Measurements from ENCODE around the gene DUS1L. TPM values are rescaled to one million over a fixed set of nuclear protein-coding genes. Genes with fewer than 3 reads are reported as not detected.

DUS1L gene
- polyA plus RNA-seq, 1 of the 3 experiments (the other 2 are of a cell fraction) = 163 TPM

DNA sequence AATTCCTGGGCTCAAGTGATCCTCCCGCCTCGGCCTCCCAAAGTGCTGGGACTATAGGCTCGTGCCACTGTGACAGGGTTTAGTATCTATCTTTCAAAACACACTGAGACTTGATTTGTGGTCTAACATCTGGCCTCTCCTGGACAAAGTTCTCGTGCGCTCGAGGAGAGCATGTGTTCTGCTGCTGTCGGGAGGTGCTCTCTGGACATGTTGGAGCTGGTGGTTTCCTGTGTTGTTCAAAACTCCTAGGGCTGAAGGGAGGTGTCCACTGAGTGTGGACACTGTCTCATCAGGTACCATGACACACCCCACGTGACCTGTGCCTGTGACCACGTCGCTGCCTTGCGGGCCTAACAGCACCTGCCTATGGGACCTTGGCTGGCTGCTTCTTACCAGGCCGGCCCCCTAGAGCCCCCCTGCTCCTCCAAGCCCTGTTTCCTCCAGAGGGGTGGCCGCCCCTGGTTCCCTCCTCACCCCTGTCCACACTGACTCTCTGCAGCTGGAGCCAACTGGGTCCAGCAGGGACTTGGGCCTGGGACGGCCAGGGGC lies 19.6 kb downstream of the DUS1L start:
- no peaks in the 10 kb centered on the region for H3K9me2 ChIP-seq
- TF ChIP-seq FOSL2 (IDR thresholded peaks at IDR 0.05; ENCODE audit: borderline replicate concordance, low read depth) (no peak), EZH2phosphoT487 (IDR thresholded peaks at IDR 0.05; ENCODE audit: borderline replicate concordance, low read depth) (no peak), TEAD4 (IDR thresholded peaks at IDR 0.05; ENCODE audit: borderline replicate concordance, insufficient read depth) (no peak), RCOR1 (IDR thresholded peaks at IDR 0.05; ENCODE audit: low read length) (no peak), RAD21 (IDR thresholded peaks at IDR 0.05; ENCODE audit: low read length) (no peak), TAF1 (IDR thresholded peaks at IDR 0.05; ENCODE audit: borderline replicate concordance, low read depth, low read length) (no peak), RFX5 (IDR thresholded peaks at IDR 0.05; ENCODE audit: low read length) (no peak), NRF1 (IDR thresholded peaks at IDR 0.05; ENCODE audit: low read depth, low read length) (no peak), NFIC (IDR thresholded peaks at IDR 0.05; ENCODE audit: borderline replicate concordance) (no peak), FOXJ3 (CRISPR knock-in tag; IDR thresholded peaks at IDR 0.05) (no peak), CHD2 (IDR thresholded peaks at IDR 0.05; ENCODE audit: low read length, partially characterized antibody) (no peak), RXRA (IDR thresholded peaks at IDR 0.05; ENCODE audit: borderline replicate concordance, low read depth) (no peak), MEF2A (IDR thresholded peaks at IDR 0.05; ENCODE audit: borderline replicate concordance, low read depth) (no peak)
- TF ChIP-seq, protein P1, sequence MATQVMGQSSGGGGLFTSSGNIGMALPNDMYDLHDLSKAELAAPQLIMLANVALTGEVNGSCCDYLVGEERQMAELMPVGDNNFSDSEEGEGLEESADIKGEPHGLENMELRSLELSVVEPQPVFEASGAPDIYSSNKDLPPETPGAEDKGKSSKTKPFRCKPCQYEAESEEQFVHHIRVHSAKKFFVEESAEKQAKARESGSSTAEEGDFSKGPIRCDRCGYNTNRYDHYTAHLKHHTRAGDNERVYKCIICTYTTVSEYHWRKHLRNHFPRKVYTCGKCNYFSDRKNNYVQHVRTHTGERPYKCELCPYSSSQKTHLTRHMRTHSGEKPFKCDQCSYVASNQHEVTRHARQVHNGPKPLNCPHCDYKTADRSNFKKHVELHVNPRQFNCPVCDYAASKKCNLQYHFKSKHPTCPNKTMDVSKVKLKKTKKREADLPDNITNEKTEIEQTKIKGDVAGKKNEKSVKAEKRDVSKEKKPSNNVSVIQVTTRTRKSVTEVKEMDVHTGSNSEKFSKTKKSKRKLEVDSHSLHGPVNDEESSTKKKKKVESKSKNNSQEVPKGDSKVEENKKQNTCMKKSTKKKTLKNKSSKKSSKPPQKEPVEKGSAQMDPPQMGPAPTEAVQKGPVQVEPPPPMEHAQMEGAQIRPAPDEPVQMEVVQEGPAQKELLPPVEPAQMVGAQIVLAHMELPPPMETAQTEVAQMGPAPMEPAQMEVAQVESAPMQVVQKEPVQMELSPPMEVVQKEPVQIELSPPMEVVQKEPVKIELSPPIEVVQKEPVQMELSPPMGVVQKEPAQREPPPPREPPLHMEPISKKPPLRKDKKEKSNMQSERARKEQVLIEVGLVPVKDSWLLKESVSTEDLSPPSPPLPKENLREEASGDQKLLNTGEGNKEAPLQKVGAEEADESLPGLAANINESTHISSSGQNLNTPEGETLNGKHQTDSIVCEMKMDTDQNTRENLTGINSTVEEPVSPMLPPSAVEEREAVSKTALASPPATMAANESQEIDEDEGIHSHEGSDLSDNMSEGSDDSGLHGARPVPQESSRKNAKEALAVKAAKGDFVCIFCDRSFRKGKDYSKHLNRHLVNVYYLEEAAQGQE (IDR thresholded peaks at IDR 0.05; ENCODE audit: low read depth, low read length) = no peak
- TF ChIP-seq, protein P2, sequence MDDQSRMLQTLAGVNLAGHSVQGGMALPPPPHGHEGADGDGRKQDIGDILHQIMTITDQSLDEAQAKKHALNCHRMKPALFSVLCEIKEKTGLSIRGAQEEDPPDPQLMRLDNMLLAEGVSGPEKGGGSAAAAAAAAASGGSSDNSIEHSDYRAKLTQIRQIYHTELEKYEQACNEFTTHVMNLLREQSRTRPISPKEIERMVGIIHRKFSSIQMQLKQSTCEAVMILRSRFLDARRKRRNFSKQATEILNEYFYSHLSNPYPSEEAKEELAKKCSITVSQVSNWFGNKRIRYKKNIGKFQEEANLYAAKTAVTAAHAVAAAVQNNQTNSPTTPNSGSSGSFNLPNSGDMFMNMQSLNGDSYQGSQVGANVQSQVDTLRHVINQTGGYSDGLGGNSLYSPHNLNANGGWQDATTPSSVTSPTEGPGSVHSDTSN (IDR thresholded peaks at IDR 0.05) = no peak
- TF ChIP-seq, protein P3, sequence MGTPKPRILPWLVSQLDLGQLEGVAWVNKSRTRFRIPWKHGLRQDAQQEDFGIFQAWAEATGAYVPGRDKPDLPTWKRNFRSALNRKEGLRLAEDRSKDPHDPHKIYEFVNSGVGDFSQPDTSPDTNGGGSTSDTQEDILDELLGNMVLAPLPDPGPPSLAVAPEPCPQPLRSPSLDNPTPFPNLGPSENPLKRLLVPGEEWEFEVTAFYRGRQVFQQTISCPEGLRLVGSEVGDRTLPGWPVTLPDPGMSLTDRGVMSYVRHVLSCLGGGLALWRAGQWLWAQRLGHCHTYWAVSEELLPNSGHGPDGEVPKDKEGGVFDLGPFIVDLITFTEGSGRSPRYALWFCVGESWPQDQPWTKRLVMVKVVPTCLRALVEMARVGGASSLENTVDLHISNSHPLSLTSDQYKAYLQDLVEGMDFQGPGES (IDR thresholded peaks at IDR 0.05; ENCODE audit: low read depth, low read length) = no peak
- TF ChIP-seq, protein P4, sequence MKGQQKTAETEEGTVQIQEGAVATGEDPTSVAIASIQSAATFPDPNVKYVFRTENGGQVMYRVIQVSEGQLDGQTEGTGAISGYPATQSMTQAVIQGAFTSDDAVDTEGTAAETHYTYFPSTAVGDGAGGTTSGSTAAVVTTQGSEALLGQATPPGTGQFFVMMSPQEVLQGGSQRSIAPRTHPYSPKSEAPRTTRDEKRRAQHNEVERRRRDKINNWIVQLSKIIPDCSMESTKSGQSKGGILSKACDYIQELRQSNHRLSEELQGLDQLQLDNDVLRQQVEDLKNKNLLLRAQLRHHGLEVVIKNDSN (IDR thresholded peaks at IDR 0.05; ENCODE audit: borderline replicate concordance, low read depth) = no peak
- TF ChIP-seq, protein P5, sequence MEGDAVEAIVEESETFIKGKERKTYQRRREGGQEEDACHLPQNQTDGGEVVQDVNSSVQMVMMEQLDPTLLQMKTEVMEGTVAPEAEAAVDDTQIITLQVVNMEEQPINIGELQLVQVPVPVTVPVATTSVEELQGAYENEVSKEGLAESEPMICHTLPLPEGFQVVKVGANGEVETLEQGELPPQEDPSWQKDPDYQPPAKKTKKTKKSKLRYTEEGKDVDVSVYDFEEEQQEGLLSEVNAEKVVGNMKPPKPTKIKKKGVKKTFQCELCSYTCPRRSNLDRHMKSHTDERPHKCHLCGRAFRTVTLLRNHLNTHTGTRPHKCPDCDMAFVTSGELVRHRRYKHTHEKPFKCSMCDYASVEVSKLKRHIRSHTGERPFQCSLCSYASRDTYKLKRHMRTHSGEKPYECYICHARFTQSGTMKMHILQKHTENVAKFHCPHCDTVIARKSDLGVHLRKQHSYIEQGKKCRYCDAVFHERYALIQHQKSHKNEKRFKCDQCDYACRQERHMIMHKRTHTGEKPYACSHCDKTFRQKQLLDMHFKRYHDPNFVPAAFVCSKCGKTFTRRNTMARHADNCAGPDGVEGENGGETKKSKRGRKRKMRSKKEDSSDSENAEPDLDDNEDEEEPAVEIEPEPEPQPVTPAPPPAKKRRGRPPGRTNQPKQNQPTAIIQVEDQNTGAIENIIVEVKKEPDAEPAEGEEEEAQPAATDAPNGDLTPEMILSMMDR (IDR thresholded peaks at IDR 0.05) = no peak
- TF ChIP-seq, protein P6, sequence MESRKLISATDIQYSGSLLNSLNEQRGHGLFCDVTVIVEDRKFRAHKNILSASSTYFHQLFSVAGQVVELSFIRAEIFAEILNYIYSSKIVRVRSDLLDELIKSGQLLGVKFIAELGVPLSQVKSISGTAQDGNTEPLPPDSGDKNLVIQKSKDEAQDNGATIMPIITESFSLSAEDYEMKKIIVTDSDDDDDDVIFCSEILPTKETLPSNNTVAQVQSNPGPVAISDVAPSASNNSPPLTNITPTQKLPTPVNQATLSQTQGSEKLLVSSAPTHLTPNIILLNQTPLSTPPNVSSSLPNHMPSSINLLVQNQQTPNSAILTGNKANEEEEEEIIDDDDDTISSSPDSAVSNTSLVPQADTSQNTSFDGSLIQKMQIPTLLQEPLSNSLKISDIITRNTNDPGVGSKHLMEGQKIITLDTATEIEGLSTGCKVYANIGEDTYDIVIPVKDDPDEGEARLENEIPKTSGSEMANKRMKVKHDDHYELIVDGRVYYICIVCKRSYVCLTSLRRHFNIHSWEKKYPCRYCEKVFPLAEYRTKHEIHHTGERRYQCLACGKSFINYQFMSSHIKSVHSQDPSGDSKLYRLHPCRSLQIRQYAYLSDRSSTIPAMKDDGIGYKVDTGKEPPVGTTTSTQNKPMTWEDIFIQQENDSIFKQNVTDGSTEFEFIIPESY (IDR thresholded peaks at IDR 0.05; ENCODE audit: borderline replicate concordance, low read depth) = no peak
- no peak overlapping the region for H3K4me3 ChIP-seq (ENCODE audit: low read depth in 2 of 2, low read length in 1 of 2)
- DNase-seq = no peak
- H3K4me2 ChIP-seq = no peak overlapping the region
- H3K27ac ChIP-seq (ENCODE audit: low read depth in 2 of 2, low read length in 1 of 2) = no peak overlapping the region
- H3K4me1 ChIP-seq (ENCODE audit: control insufficient read depth in 1 of 2, insufficient read depth in 2 of 2, low read depth in 1 of 2, low read length in 1 of 2) = peaks cover 0 to 11% of the 10 kb centered on the region in 2 experiments; a peak in 1 of 4 replicates
- WGBS (ENCODE audit: low lambda C conversion rate) = 86% methylated on average over 11 of the region's 14 CpGs
- peaks cover 9% of the 10 kb centered on the region; the same call in 1 of the 2 replicates for H3K79me2 ChIP-seq (ENCODE audit: insufficient read depth)
- H4K20me1 ChIP-seq (ENCODE audit: insufficient read depth) = no peaks in the 10 kb centered on the region
- H2AFZ ChIP-seq (ENCODE audit: low read depth) = no peak overlapping the region
- no peak overlapping the region for H3K9ac ChIP-seq
- peaks cover 15 to 35% of the 10 kb centered on the region in 2 experiments for H3K36me3 ChIP-seq (replicated peaks in 1 of 2; ENCODE audit: control insufficient read depth in 1 of 2, insufficient read depth in 2 of 2, low read length in 1 of 2)
- peaks cover 5% of the 10 kb centered on the region for H3F3A ChIP-seq (replicated peaks; ENCODE audit: insufficient read depth)
- H3K9me3 ChIP-seq = no peaks in the 10 kb centered on the region
- H3K27me3 ChIP-seq (ENCODE audit: insufficient read depth) = no peaks in the 10 kb centered on the region
- ChIA-PET CTCF (interaction anchor here (1.0 to 1.2 kb wide), 2 partner anchors 10 to 15 kb away, joined by 3 read pairs; no protein-coding TSS in a partner anchor), POLR2A (no interaction called here)
